HG02759 (cell line): ENCODE data around the gene SLC41A3.

Experiments
- ATAC-seq: cut with Tn5 transposase; IDR thresholded peaks from one replicate; pipeline ENCODE4 v1.9.1; 2021; ENCODE audit warnings: mild to moderate bottlenecking, moderate library complexity; ENCODE audit not compliant: unreplicated experiment

The SLC41A3 gene

DNA sequence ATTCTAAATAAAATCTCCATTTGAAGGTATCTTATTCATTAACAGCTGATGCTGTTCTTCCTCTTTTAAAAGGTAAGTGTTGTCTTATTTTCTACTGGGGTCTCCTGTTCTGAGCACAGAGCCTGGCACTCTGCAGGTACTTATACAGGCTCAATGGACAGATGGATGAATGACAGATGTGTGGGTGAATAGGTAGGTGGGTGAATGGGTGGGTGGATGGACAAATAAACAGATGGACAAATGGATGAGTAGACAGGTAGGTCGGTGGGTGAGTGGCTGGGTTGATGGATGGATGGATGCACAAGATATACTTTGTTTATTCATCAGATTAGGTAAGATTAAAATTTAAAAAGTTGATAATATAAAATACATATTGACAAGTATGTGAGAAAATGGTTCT is 53.5 kb downstream of the SLC41A3 start:
- ATAC-seq = no peak

DNA sequence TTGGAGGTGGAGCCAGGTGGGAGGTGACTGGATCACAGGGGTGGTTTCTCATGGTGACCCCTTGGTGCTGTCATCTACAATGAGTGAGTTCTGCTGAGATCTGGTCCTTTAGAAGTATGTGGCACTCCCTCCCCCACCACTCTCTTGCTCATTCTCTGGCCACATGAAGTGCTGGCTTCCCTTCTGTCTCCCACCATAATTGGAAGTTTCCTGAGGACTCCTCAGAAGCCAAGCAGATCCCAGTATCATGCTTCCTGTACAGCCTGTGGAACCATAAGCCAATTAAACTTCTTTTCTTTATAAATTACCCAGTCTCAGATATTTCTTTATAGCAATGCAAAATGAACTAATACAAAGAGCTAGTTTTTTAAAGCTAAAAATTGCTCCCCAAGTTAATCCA is 54.7 kb downstream of the SLC41A3 start:
- ATAC-seq = no peak

DNA sequence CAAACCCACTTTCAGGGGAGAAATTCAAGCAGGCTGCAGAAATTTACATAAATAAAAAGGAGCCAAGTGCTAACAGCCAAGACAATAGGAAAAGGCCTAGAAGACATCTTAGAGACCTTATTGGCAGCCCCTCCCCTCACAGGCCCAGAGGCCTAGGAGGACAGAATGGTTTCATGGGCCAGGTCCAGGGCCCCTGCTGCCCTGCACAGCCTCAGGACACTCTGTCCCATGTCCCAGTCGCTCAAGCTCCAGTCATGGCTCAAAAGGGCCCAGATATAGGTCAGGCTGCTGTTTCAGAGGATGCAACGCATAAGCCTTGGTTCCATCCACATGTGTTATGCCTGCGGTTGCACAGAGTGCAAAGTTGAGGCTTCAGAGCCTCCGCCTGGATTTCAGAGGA is 55.8 kb downstream of the SLC41A3 start:
- no peak for ATAC-seq

DNA sequence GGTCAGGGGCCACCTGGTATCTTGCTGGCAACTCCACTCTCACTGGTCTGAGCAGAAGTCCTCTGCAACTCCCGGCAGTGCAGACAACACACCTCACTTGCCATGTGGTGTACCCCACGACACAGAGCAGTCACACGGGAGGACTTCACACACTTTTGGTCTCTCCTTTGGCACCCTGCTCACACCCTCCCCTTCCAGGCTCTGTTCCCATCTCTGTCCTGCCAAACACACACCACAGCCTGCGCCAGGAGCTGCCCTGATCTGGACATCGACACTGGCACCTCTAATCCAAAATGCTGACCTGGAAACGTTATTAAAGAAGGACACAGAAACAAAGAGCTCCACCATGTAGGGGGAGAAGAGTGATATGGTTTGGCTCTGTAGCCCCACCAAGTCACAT is 57.2 kb downstream of the SLC41A3 start:
- no peak for ATAC-seq

DNA sequence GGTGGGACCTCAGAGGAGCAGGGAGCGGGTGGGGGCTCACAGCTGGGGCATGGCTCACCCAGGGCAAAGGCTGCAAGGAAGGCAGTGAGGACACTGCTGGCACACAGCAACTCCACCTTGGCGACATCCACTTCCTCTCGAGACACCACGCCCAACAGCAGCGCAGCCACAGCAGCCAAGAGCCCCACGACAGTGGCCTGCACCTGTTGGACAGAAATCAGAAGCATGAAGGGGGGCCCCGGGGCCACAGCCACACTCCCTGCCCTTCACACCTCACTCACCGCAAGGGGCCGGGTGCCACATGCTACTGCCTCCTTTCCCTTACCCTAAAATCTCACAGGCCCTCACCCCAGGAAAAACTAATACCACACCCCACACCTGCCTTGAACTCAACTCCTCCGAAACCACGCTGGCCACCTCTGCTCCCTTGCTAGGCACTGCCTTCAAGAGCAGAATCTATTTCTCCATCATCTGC is 57.6 kb downstream of the SLC41A3 start:
- ATAC-seq = no peak

DNA sequence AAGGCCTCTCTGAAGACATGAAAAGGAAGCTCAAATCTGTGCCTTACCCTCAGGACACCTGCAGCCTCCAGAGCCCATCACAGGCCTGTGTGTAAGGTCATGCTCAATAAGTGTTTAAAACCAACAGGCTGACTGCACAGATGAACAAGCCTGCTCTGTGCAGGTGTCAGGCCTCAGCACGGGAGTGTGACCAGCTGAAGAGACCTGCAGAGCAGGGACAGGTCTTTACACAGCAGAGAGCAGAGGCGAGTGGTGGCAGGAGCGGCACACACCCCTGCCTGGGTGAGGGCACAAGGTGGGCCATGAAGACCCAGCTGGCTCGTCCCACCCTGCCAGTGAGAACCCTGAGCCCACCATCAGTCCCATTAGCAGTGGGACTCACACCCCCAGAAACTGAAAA is 58.1 kb downstream of the SLC41A3 start:
- no peak for ATAC-seq

DNA sequence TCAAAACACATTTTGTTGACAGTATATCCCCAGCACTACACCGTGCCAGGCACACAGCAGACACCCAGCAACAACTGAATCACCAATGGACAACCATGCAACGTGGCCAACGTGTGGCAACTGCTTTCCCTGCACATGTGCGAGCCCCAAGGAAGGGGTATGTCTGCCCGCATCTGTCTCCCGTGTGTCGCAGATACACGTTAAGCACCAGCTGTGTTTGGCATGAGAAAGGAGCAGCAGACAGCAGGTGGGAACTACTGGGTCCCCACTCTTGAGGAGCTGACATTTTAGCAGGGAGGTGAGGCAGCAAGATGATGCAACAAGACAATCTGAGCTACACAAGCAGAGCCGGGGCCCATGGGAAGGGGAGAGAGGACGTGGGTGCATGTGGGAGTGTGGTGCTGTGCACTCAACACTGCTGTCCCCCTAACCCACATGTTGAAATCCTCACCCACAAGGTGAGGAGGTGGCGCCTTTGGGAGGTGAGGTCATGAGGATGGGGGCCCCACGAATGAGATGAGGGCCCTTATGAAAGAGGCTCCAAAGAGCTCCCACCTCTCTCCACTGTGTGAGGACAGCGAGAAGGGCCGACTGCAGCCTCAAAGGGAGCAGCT is 58.7 kb downstream of the SLC41A3 start:
- no peak for ATAC-seq

DNA sequence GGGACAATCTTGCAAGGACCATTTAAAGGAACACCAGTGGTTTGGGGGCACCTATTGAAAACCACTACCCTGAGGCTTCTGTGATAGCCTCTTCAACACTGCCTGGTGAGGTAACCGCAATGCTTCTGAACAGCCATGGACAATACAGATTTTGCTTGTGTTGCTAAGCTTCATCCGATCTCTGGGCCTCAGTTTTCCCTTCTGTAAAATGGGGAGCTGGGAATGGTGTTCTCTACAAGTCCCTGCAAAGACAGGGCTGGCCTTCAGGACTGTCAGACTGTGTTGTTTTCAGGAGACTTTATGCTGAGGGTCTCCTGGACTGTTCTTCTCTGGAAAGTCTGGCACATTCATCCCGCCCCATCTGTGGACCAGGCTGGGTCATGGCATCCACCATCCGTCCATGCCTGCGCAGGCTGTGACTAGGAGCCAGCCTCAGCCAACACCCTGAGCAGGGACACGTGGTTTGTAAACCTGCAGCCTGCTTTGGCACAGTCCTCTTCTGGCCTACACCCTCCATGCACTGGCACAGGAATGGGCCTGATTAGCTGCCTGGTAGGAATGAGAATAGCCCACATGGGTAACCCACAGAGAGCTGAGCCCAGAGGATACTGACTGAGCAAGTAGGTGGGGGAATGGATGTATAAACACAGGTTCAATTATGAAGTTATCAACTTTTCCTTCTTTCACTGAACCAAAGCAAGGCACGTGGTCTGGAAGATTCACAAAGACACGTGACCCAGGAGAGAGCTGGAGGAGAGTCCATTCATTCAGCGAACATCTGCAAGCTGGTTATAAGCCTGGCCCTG is 59.7 kb downstream of the SLC41A3 start:
- ATAC-seq = no peak

DNA sequence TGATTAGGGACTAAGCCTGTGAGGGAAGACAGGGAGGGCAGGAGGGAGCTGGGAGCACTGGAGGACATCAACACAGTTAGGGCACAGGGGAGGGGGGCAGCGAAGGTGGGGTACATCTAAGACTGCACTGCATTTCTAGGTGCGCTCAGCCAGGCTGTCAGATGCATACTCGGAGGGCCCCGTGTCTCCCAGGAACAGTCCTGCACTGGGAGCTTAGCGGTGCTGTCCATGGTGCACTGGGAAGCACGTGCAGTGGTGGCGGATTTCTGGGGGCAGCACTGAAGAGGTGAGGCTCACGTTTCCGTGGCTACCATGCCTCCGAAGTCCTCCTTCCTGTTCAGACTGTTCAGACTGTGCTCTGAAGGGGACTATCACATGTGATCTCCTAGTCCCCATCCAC is 60.5 kb downstream of the SLC41A3 start:
- ATAC-seq = no peak

DNA sequence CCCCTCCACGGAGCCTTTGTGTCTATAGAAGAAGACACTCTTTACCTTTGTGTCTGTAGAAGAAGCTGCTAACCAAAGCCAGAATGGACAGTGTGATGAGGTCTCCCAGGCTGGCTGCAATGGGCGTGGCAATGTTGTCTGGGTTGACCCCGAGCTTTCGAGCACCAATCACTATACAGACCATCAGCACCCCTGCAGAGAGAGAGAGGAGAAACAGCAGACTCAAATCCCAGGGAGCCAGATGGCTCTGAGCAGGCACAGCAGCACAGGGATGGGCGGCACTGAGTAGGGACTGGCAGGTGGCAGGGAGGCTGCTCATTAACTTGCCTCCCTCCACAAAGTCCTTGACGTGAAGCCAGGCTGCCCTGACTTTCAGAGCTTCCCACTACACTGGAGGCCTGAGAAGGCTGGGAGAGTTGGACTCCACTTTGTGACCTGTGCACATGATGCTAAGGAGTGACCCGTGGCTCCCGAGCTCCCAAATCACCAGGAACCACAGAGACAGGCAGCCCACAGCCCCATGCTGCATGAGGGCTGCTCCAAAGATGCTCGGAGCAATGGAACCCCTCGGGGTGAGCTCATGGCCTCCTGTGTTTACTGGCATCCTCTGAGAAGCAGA is 61.1 kb downstream of the SLC41A3 start:
- no peak for ATAC-seq

DNA sequence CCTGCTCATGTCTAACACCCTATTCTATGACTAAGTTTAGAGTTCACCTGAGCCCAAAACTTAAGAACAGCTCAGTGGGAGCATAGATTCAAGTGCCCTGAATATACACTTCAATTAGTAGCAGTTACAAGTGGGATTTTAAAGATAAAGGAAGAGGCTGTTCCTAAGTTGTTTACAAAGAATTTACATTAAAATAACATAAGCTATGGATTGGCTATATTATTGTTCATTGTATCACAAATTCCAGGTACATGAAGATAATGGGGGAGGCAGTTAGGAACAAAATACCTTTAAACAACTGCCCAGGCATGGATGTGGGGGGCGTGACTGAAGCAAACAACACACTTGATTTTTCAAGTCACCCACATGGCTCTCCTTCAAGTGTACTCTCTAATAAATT is 62.2 kb downstream of the SLC41A3 start:
- no peak for ATAC-seq

DNA sequence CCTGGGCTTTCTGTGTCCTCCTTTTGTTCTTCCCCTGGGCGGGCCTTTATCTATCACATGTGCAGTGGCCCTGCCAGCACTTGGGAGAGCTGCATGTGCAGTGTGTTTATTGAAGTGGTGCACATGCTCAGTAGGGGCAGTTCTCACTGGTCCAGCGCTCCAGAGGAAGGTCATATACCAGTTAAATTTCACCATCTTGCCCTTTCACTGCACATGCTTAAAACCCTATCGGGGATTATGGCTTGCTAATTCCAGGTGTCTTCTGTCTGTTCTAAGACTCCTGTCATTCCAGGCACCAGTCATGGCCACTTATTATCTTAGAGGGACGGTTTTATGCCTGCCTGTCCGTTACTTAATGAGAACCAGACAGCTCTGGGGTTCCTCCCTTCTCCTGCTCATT is 62.7 kb downstream of the SLC41A3 start:
- ATAC-seq = no peak

DNA sequence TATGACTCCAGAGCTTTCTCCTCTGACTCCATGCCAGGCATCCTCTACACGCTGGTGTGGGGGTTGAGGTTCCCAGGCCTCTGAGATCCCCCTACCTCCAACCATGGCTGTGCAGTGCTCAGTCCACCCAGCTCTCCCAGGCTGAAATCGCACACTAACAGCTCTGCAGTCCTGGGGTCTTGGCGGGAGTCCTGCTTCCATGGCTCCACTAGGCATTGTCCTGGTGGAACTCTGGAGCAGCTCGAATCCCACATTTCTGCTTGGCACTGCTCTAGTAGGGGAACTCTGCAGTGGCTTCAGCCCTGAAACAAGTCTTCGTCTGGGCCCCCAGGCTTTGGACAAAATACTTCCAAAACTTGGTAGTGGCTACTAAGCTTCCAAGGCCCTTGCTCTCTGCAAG is 64.2 kb downstream of the SLC41A3 start:
- ATAC-seq = no peak

DNA sequence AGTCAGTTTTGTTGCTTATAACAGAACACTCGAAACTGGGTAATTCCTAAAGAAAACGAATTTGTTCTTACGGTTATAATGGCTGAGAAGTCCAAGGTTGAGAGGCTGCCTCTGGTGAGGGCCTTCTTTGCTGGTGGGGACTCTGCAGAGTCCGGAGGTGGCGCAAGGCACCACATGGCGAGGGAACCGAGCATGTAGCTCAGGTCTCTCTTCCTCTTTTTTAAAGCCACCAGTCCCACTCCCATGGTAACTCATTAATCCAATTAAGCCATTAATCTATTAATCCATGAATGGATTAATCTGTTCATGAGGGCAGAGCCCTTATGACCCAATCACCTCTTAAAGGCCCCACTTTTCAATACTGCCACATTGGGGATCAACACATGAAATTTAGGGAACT is 64.9 kb downstream of the SLC41A3 start:
- no peak for ATAC-seq

DNA sequence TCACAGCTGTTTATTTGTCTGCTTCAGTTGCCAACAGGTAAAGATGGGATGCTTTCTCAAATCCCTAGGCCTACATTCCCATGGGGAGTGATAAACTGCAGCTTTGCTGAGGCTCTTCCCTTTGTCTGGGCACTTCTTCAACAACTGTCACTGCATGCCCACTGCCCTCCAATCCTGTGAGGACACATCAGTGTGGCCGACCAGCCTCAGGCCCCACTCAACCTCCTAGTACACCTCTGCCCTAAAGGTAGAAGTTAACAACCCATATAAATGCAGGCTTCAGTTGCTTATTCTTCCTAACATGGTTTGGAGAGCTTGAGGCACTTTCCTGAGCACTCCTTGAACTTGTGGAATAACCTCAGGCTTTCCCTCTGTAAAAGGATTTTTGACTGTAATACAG is 65.4 kb downstream of the SLC41A3 start:
- ATAC-seq = no peak

DNA sequence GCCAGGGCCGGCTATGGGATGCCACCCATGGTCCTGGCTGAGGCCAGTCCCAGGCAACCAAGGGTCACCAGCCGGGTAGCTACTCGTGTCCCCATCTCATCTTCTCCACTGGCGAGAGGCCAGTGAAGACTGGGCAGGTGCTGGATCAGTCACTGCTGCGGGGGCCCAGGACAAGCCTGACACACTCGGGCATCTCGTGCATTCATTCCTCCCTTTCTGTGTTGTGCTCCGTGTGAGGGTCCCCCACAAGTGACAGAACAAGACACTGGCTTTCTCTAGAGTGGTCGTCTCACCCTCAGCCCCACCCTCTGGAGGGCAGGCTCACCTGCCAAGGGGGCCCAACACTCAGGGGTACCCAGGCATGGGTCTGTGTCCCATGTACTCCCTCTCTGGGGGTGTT is 66.6 kb downstream of the SLC41A3 start:
- no peak for ATAC-seq

DNA sequence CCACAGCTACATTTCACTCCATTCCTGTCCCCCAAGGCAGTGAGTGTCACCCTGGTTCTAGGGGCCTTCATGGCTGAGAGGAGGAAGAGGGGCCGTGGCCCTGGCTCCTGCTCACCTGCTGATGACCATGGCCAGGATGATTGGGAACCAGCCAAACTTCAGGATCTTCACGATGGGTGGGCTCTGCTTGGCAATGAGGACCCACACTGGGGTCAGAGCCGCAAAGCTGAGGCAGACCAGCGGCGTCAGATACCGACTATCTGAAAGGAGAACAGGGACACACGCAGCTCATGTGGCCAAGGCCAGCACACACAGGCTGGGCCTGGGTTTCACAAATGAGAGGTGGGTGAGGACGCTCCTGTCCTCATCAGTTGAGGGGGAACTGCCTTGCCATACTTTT is 67.3 kb downstream of the SLC41A3 start:
- ATAC-seq = no peak

DNA sequence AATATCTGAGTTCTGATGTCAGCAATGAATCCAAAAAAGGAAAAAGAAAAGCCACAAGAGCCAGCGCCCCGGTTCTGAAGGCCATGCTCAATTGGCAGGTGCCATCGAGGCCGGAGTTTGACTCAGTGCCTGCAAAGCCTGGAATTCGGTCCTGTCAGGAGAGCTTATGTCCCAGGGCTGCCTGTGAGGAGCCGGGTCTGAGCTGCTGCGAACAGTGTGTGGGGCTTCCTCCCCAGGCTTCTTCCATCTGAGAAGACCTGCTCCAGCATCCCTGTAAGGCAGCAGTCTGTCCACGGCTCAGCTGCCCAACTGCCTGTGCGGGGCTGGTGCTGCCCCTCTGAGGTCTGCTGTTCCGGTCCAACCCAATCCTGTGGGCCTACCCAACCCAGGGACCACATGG is 68.8 kb downstream of the SLC41A3 start:
- ATAC-seq = no peak

DNA sequence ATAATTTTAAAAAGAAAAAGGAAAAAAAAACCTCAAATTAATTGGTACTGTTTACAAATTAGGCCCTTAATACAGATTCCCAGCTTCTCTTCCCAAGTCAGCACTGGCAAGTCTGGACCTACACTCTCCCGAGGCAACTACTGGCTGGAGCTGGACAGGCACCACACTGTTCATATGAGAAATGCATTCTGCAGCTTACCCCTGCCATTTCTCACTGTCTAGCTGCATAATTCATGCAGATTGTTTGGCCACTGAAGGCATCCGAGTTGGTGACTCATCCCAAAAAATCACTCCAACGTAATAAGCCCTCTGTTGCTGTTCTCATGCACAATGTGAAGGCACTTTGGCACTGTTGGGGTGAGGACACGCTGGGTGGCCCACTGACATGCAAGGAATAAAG is 69.7 kb downstream of the SLC41A3 start:
- ATAC-seq = no peak

DNA sequence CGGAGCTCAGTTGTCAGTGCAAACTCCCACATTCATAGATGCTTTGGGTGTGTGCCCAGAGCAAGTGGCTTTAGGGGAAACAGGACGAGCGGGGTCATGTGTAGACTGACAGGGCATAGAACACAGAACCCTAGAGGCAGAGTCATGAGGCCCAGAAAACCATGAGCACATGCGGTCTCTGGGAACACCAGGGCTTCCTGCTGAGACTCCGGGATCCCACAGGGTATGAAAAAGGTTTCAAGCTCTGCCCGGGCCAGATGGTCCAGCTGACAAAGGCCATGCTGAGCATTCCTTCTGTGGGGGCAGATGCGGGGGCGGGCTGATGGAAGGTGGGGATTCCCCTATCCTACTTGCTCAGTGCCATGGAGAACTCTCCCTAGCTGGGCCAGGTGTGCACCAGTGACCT is 70.2 kb downstream of the SLC41A3 start:
- no peak for ATAC-seq

DNA sequence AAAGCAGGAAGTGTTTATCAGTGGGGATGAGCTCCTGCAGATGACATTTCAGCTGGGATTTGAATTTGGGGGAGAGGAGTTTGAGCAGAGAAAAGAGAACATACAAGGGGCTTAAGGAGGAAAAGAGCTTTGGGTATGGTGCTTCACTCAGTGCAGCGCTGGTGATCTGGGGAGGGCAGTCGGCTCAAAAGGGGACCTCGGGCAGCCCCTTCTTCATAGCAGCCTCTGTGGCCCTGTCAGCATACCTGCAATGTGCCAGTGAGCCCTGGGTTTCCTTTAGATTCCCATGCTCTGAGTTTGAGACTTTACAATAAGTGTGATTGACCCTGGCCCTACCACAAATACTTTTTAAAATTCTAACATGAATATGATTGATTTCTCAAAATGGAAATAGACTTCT is 74.7 kb downstream of the SLC41A3 start:
- ATAC-seq = no peak

DNA sequence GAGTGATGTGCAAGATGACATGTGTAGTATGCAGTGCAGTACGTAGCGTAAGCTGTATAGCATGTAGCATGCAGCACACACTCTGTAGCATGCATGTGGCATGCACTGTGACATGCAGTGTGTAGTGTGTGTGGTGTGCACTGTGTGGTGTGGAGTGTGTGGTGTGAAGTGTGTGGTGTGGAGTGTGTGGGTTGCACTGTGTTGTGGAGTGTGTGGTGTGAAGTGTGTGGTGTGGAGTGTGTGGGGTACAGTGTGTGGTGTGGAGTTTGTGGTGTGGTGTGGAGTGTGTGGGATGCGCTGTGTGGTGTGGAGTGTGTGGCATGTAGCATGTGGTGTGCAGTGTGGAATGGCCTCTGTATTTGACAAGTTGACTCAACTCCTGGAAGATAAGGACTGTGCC is 75.7 kb downstream of the SLC41A3 start:
- ATAC-seq = no peak
